ENCODE measurements around the gene SMIM22.

Gene SMIM22

GRCh38 chr16:4837733-4838501 lies 42.7 kb downstream of the SMIM22 start:
- H3K4me3 ChIP-seq (ENCODE audit: low read depth, low read length), result no peak overlapping the region
- TF ChIP-seq CTCF (IDR thresholded peaks at IDR 0.05; ENCODE audit: borderline replicate concordance, insufficient read depth, low read depth, low read length), result no peak

- no peak for TF ChIP-seq CTCF (IDR thresholded peaks at IDR 0.05; ENCODE audit: borderline replicate concordance, insufficient read depth, low read depth, low read length)
These were observed 44.8 kb downstream of the SMIM22 start for GRCh38 chr16:4839942-4840341.

GRCh38 chr16:4840984-4841383 lies 45.8 kb downstream of the SMIM22 start:
- no peak for TF ChIP-seq CTCF (IDR thresholded peaks at IDR 0.05; ENCODE audit: borderline replicate concordance, insufficient read depth, low read depth, low read length)
- no peak overlapping the region for H3K4me3 ChIP-seq (ENCODE audit: low read depth, low read length)

More at GRCh38 chr16:4839942-4840341, 44.8 kb downstream of the SMIM22 start:
- no peak overlapping the region for H3K4me3 ChIP-seq (ENCODE audit: low read depth, low read length)

Measured in GM12875 (cell line).